SKM-1 (cell line): ENCODE data around the gene BHMT.
"Not testable (repeated sequence)": the region's sequence is repeated elsewhere in the genome, so short reads cannot be mapped to it uniquely, and the experiment has no call there.

Experiments
- DNase-seq: peaks from one replicate; lab custom pipeline; 2025; ENCODE audit not compliant: unreplicated experiment; lab: John Stamatoyannopoulos, UW

BHMT gene

DNA sequence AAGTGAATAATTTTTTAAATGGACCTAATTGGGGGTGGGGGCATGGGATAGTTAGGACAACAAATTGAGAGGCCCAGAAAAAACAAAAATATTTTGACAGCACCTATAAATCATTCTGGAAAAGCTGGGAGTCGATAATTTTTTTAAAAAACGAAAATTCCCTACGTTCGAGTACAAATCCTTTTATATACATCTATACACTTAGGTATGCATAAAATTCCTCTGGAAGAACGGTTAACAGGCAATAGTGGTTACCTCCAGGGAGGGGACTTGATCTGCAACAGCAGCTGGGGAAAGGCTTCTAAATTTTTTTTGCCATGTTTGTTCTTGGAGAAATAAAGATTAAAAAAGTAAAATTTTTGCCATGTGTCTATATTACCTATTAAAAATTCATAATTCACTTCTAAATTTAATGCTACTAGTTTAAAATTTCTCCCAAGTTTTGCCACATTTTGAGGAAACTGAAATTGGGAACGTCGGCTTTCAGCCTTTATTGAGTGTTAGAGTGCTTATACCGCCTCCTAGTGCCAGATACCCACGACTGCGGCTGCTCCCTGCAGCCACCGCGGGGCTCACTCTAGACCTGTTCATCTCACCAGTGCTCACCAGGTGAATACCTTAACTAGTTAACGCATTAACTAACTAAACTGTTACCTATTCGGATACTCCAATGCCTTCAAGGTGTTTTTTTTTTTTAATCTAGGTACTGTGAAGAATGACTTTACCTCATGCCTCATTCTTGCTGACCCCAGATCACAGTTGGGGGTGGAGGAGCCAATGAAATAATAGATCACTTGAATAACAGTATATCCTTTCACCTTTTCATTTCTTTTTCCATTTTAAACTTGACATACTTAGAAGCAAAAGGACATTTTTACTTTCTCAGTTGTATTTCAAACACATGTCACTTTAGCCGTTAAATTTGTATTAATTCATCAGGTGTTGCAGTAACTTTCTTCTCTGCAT lies 1.8 kb upstream of the BHMT start:
- peak; percentile 12 for DNase-seq

- DNase-seq, result no peak
Measured at GRCh38 chr5:79111960-79112702, 522 bp downstream of the BHMT start.

GRCh38 chr5:79112703-79113058 lies 1.1 kb downstream of the BHMT start:
- no peak for DNase-seq

- DNase-seq, result no peak
Measured at GRCh38 chr5:79119486-79119885, 7.9 kb downstream of the BHMT start.

- no peak for DNase-seq
Measured at GRCh38 chr5:79120221-79120620, 8.6 kb downstream of the BHMT start.

- peak; percentile 87 for DNase-seq
Measured at GRCh38 chr5:79122973-79123372, 11.4 kb downstream of the BHMT start.

GRCh38 chr5:79124607-79125006 lies 13.0 kb downstream of the BHMT start:
- no peak for DNase-seq

GRCh38 chr5:79130781-79131180 lies 19.2 kb downstream of the BHMT start:
- DNase-seq, result no peak

GRCh38 chr5:79133121-79133656 lies 21.6 kb downstream of the BHMT start:
- DNase-seq, result peak; percentile 32

GRCh38 chr5:79133657-79134451 lies 22.2 kb downstream of the BHMT start:
- DNase-seq, result peak; percentile 40

DNA sequence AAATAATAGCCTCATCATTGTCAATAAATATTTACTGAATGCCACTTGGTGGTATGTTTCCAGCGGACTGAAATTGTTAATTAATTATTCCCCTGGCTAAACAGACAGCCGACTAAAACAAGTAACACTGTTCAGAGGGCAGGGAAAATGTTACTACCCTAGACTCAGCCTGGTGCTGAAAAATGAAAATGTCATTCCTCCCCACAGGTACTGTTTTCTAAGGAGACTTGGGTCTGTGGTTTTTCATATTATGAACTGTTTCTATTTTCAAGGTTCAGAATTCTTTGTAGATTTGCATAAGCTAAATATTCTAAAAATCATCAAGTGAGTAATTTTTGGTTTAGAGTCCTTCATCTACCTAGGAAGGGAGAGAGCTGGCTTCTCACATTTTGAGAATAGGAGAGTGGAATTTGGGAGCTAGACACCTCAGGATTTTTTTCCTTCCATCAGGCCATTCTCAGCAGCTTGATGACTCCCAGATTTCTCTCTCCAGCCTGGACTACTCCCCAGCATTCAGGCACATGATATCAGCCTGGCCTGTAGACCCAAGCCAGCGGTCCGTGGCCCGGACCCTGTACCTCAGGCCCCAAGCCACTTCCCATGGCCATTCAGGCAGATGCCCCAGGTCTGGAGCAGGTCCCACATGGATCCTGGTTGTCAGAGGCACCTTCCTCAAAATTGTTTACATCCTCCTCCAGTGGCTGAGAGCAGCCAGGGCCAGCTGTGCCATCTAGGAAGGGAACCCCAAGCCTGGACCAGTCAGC lies 24.4 kb downstream of the BHMT start:
- no peak for DNase-seq

- no peak for DNase-seq
Measured at GRCh38 chr5:79136618-79137017, 25.0 kb downstream of the BHMT start.

DNA sequence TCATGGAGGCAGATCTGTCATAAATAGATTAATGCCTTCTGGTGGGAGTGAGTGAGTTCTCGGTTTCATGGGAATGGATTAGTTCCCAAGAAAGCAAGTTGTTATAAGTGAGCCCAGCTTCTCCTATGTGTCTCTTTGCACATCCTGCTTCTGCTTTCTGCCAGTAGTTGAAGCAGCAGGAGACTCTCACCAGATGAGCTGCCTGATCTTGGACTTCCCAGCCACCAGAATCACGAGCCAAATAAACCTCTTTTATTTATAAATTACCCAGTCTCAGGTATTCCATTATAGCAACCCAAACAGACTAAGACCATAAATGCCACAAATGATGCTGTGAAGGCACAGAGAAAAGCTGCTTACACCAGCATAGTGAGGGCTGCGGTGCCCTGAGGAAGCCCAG lies 28.9 kb downstream of the BHMT start:
- no peak for DNase-seq

DNA sequence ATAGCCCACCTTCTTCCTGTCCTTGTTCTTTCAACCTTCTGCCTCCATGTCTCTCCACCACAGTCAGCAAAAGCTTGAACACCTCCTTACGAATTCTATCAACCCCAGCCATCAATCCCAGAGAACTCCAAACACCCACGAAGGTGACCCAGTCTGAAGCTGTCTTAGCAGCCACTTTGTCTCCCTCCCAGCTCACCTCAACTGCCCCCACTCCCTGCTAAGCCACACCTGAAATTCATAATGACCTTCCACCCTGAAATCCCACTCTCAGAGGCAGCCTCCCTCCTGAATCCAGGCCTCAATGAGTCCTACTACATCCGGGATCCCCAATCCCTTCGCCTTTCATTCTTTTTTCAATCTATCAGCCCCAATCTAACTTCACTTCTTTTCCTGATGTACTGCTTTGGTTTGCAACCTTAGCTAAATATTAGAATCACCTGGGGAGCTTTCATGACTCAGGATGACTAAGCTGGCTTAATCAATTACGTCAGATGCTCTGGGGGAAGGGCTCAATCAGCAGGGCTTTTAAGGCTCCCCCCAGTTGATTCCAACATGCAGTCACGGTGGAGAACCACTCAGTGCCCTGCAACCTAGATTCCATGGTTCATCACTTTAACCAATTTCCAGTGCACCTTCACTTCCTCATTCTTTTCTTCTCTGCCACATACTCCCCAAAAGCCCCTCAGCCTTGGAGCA lies 32.2 kb downstream of the BHMT start:
- DNase-seq, result no peak

DNA sequence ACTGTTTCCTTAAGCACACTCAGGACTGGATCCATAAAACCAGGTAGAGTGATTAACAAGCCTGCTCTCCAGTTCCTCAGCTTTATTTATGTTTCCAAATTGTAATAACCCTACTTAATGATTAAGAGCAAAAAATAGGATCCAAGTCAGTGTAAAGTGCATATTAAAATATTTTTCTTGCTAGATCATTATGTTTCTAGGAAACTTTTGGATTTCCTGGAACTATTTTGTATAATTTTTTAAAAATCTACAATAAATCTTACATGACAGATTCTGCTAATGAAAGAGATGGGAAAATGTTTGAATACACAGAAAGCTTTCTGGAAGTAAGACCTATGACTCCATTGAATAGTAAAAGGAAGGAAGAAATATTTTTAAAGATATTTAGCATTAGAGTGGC lies 35.5 kb downstream of the BHMT start:
- DNase-seq, result no peak

DNA sequence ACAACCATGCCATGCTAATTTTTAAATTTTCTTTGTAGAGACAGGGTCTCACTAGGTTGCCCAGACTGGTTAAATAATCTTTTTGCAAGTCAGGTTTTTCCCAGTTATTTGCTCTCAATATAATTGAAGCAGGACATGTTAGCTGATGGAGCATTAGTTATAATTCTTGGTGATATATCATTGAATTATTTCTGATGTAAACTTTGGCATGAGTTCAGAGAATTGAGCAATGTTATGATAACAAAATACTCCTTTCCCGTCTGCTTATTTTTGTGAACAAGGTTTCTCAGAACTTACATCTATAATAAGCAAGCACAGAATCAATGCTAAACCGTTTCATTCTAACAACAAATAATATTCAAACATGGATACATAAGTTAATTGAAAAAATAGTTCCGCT lies 37.8 kb downstream of the BHMT start:
- DNase-seq, result no peak

- no peak for DNase-seq
Measured at GRCh38 chr5:79151942-79152671, 40.5 kb downstream of the BHMT start.

DNA sequence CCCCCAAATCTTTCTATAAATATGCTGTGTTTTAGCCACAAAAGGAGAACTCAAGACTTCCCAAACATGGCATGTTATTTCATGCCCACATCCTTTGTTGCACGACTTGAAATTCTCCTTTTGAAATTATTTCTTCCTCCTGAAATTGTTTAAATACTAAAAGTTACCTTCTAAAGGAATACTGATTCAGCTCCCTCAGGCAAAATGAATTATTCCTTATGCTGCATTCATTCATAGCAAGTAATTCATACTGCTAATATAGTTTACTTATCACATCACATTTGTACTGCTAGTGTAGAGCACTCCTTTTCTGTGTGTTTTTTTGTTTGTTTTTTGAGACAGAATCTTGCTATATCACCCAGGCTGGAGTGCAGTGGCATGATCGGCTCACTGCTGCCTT lies 45.7 kb downstream of the BHMT start:
- DNase-seq, result peak; percentile 34

- DNase-seq, result not testable (repeated sequence)
Measured at GRCh38 chr5:79161647-79162046, 50.0 kb downstream of the BHMT start.
